Measurements from ENCODE around the gene FDX2. TPM values are rescaled to one million over a fixed set of nuclear protein-coding genes. Genes with fewer than 3 reads are reported as not detected.

FDX2 gene
- total and polyA plus RNA-seq, 2 of the 8 experiments (the other 6 are each of a cell fraction or from before 2014, with no cell fraction given), result 27.0 to 64.4 TPM

DNA sequence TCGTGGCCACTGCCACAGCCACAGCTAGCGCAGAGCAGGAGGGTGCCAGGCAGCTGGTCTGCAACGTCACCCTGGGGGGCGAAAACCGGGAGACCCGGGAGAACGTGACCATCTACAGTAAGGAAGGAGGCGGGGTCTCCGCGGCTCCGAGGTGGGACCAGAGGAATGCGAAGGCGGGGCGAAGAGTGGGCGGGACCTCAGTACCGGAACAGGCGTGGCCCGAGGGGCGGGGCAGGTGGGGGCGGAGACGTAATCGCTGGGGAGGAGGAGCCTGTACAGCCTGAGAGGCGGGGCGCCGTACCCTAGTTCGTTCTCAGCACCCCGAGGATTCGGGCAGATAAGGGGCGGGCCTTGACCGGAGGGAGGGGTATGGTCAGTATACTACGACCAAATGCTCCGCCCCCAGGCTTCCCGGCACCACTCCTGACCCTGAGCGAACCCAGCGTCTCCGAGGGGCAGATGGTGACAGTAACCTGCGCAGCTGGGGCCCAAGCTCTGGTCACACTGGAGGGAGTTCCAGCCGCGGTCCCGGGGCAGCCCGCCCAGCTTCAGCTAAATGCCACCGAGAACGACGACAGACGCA, 23.5 kb downstream of the FDX2 start:
- DNase-seq (ENCODE audit: low read depth in 1 of 2, low spot score in 2 of 2) (peak; percentile 82 to 100), FAIRE-seq (no peak)
- H2AK5ac ChIP-seq (ENCODE audit: low read depth, low read length), result no peak overlapping the region
- H3K4me3 ChIP-seq (ENCODE audit: extremely low read depth in 1 of 4, insufficient read depth in 2 of 4, low read depth in 3 of 4, low read length in 4 of 4), result peak overlapping the region; percentile 38 to 67 (median 60); a peak in 7 of 8 replicates
- H3K4me1 ChIP-seq (replicated peaks in 1 of 4; ENCODE audit: control insufficient read depth in 3 of 4, insufficient read depth in 4 of 4, low read length in 3 of 4), result peaks cover 0 to 51% (median 24%) of the 10 kb centered on the region in 4 experiments; a peak in 6 of 7 replicates
- H2BK5ac ChIP-seq (ENCODE audit: low read depth, low read length), result no peak overlapping the region; the same call in 1 of the 2 replicates
- no peaks in the 10 kb centered on the region for H3K79me2 ChIP-seq (ENCODE audit: control insufficient read depth in 1 of 2, insufficient read depth in 2 of 2, low read length in 2 of 2)
- peak overlapping the region; percentile 30; the same call in 1 of the 2 replicates for H2BK12ac ChIP-seq (ENCODE audit: low read depth, low read length)
- no peak overlapping the region for H3K27ac ChIP-seq (ENCODE audit: low read depth, low read length)
- peaks cover 58 to 96% (median 89%) of the 10 kb centered on the region in 4 experiments for H3K27me3 ChIP-seq (replicated peaks in 1 of 4; ENCODE audit: control insufficient read depth in 3 of 4, extremely low read depth in 1 of 4, insufficient read depth in 3 of 4, low read length in 3 of 4)
- H2BK20ac ChIP-seq (ENCODE audit: low read length), result no peak overlapping the region
- H3K4ac ChIP-seq (replicated peaks; ENCODE audit: insufficient read length, low read depth, low read length), result no peak overlapping the region
- H4K20me1 ChIP-seq (replicated peaks in 1 of 2; ENCODE audit: control insufficient read depth in 1 of 2, insufficient read depth in 2 of 2, low read length in 2 of 2), result peaks cover 0 to 26% of the 10 kb centered on the region in 2 experiments
- H3K79me1 ChIP-seq (ENCODE audit: low read depth, low read length), result no peaks in the 10 kb centered on the region
- no peak overlapping the region for H3K56ac ChIP-seq (replicated peaks; ENCODE audit: insufficient read length, low read depth, low read length)
- no peak overlapping the region for H2BK120ac ChIP-seq (replicated peaks; ENCODE audit: low read depth, low read length)
- H4K5ac ChIP-seq (ENCODE audit: insufficient read length, low read depth, low read length), result no peak overlapping the region
- no peaks in the 10 kb centered on the region for H3K36me3 ChIP-seq (ENCODE audit: control insufficient read depth in 2 of 4, insufficient read depth in 4 of 4, low read length in 3 of 4)
- no peak overlapping the region for H3K9ac ChIP-seq (replicated peaks in 1 of 4; ENCODE audit: extremely low read depth in 1 of 4, low read depth in 3 of 4, low read length in 3 of 4)
- no peak overlapping the region for H4K91ac ChIP-seq (replicated peaks; ENCODE audit: insufficient read length, low read length)
- no peak overlapping the region for H3K18ac ChIP-seq (ENCODE audit: extremely low read depth, low read length)
- ChIA-PET CTCF (ENCODE audit: partially characterized antibody) (interaction anchor here (0.9 to 3.7 kb wide), 9 partner anchors 22 to 124 kb away, joined by 3 to 29 read pairs (median 4); partner anchors contain the start of gene ICAM1), POLR2A (ENCODE audit: partially characterized antibody) (interaction anchor here (0.6 to 2.4 kb wide), 8 partner anchors 13 to 366 kb away, joined by 3 to 8 read pairs (median 4); partner anchors contain the start of genes FDX2, ICAM1 and RAVER1)
- no peak overlapping the region for H3K23ac ChIP-seq (ENCODE audit: insufficient read length)
- H3K23me2 ChIP-seq (ENCODE audit: low read depth, low read length), result peaks cover 35% of the 10 kb centered on the region; the same call in 1 of the 2 replicates
- H2AFZ ChIP-seq (ENCODE audit: low read length), result peak overlapping the region; percentile 25; the same call in 1 of the 2 replicates
- peak overlapping the region; percentile 24; the same call in 1 of the 2 replicates for H2BK15ac ChIP-seq (ENCODE audit: low read length)
- H4K8ac ChIP-seq (ENCODE audit: extremely low read depth, insufficient read depth, low read length), result peak overlapping the region; percentile 3; the same call in 1 of the 2 replicates
- H3K14ac ChIP-seq (ENCODE audit: insufficient read length), result no peak overlapping the region
- H3K9me3 ChIP-seq (ENCODE audit: insufficient read depth in 2 of 2, low read depth in 1 of 2, low read length in 1 of 2), result no peaks in the 10 kb centered on the region
- H3K4me2 ChIP-seq (ENCODE audit: insufficient read depth in 1 of 2, low read depth in 2 of 2, low read length in 2 of 2), result peak overlapping the region; percentile 81 to 100
- WGBS, 2 experiments (ENCODE audit: extremely low coverage in 1 of 2, insufficient coverage in 1 of 2, insufficient read length in 1 of 2, insufficient replicate concordance in 2 of 2, low coverage in 1 of 2, low lambda C conversion rate in 2 of 2, missing lambda C conversion rate in 1 of 2), result 2% methylated on average over 44 of the region's 45 CpGs; no CpG with 5 or more reads in 1 of the 2 experiments
- TF ChIP-seq TEAD4 (IDR thresholded peaks at IDR 0.05; ENCODE audit: low read depth, low read length) (peak; percentile 63), RNF2 (IDR thresholded peaks at IDR 0.05; ENCODE audit: borderline replicate concordance, low read depth, low read length, missing control alignments, poor library complexity, severe bottlenecking) (no peak), SRF (IDR thresholded peaks at IDR 0.05; ENCODE audit: low read depth, low read length) (no peak), CTCF (IDR thresholded peaks at IDR 0.05; ENCODE audit: control extremely low read depth in 1 of 3, insufficient read depth in 1 of 3, low read depth in 1 of 3, low read length in 3 of 3) (no peak), POU5F1 (IDR thresholded peaks at IDR 0.05; ENCODE audit: low read depth, low read length) (no peak), CTBP2 (IDR thresholded peaks at IDR 0.05; ENCODE audit: borderline replicate concordance, insufficient read depth, insufficient read length, low read length) (no peak), CREB1 (IDR thresholded peaks at IDR 0.05) (peak; percentile 41; the same call in 1 of the 2 replicates), JUND (IDR thresholded peaks at IDR 0.05; ENCODE audit: low read length) (no peak), NANOG (IDR thresholded peaks at IDR 0.05; ENCODE audit: insufficient read depth, low read depth, low read length, poor library complexity, severe bottlenecking) (no peak)
